Spleen (tissue), 7 donors: ENCODE results near the gene PACS1.

ENCODE experiments used
- CTCF ChIP-seq, 11 experiments: fragments of 200-600 bp in 7 of 11; fragments of 450-650 bp in 4 of 11; sonication (generic) in 4 of 11; IDR thresholded peaks in 8 of 11; conservative IDR thresholded peaks in 3 of 11; 1 replicate in 7 of 11; 2 replicates in 4 of 11; pipeline versions ENCODE4 v1.4.0 to v1.8.0; 2016 to 2021; ENCODE audit warnings: antibody characterized with exemption in 11 of 11, inconsistent platforms in 4 of 11, mild to moderate bottlenecking in 1 of 11
- POLR2AphosphoS5 ChIP-seq, 3 donors: sonication (generic); formaldehyde crosslinking; IDR thresholded peaks; one replicate each; pipeline ENCODE4 v1.5.1; 2017; ENCODE audit warnings: antibody characterized with exemption in 3 of 3
- donor health status: DM: no; HTN: no; CAD: no; lungs with moderate emphysema.
- donor health status: DM: no; HTN: no; CAD: no.
- donor health status: DM: no; HTN: no; CAD: no.

- TF ChIP-seq POLR2AphosphoS5 (IDR thresholded peaks at IDR 0.05) = no peak
- no peak for TF ChIP-seq CTCF (IDR thresholded peaks at IDR 0.05 in 8 of 11, conservative IDR thresholded peaks at IDR 0.05 in 3 of 11)
Measured at GRCh38 chr11:66101066-66101464, 31.0 kb downstream of the PACS1 start.
